HG03469 (cell line): Measurements from ENCODE around the gene GSTT2.

Source experiments
- ATAC-seq: cut with Tn5 transposase; IDR thresholded peaks from one replicate; pipeline ENCODE4 v1.9.1; 2021; ENCODE audit warnings: mild to moderate bottlenecking, moderate library complexity, moderate number of reproducible peaks; ENCODE audit not compliant: unreplicated experiment

The GSTT2 gene

GRCh38 chr22:24008381-24009226 is 28.7 kb downstream of the GSTT2 start:
- ATAC-seq = no peak

- no peak for ATAC-seq
Measured at GRCh38 chr22:24009227-24010017, 29.5 kb downstream of the GSTT2 start.

GRCh38 chr22:24010018-24010391 is 30.1 kb downstream of the GSTT2 start:
- no peak for ATAC-seq

- no peak for ATAC-seq
Measured at GRCh38 chr22:24011735-24012068, 31.8 kb downstream of the GSTT2 start.

- no peak for ATAC-seq
Measured at GRCh38 chr22:24016156-24016555, 36.2 kb downstream of the GSTT2 start.

- no peak for ATAC-seq
Measured at GRCh38 chr22:24021304-24021703, 41.4 kb downstream of the GSTT2 start.

GRCh38 chr22:24023204-24023789 is 43.4 kb downstream of the GSTT2 start:
- no peak for ATAC-seq

- ATAC-seq = no peak
Measured at GRCh38 chr22:24024354-24024753, 44.4 kb downstream of the GSTT2 start.

- ATAC-seq = no peak
Measured at GRCh38 chr22:24025475-24025874, 45.5 kb downstream of the GSTT2 start.

GRCh38 chr22:24026056-24026455 is 46.1 kb downstream of the GSTT2 start:
- ATAC-seq = no peak

- no peak for ATAC-seq
Measured at GRCh38 chr22:24026733-24027132, 46.8 kb downstream of the GSTT2 start.

GRCh38 chr22:24027389-24027975 is 47.5 kb downstream of the GSTT2 start:
- no peak for ATAC-seq

GRCh38 chr22:24027991-24028390 is 48.1 kb downstream of the GSTT2 start:
- ATAC-seq = no peak

GRCh38 chr22:24028533-24028932 is 48.6 kb downstream of the GSTT2 start:
- ATAC-seq = no peak

- no peak for ATAC-seq
Measured at GRCh38 chr22:24029304-24029703, 49.4 kb downstream of the GSTT2 start.

GRCh38 chr22:24030186-24030702 is 50.3 kb downstream of the GSTT2 start:
- ATAC-seq = no peak
